ENCODE data around the gene VSX2.

GRCh38 chr14:74249433-74250375, 10.5 kb downstream of the VSX2 start:
- no peak for TF ChIP-seq CTCF (IDR thresholded peaks at IDR 0.05)
- no peak for TF ChIP-seq EZH2 (IDR thresholded peaks at IDR 0.05; ENCODE audit: borderline replicate concordance, insufficient read depth, low read depth, low read length, poor library complexity, severe bottlenecking)
